ENCODE measurements around the gene VPS11. TPM values are rescaled to one million over a fixed set of nuclear protein-coding genes. Genes with fewer than 3 reads are reported as not detected.
"Not testable (repeated sequence)": the region's sequence is repeated elsewhere in the genome, so short reads cannot be mapped to it uniquely, and the experiment has no call there.

Gene VPS11
- total RNA-seq, 1 donor from 2014 or later = 30.7 TPM

GRCh38 chr11:119056421-119056999 lies 11.1 kb upstream of the VPS11 start:
- TF ChIP-seq CTCF (IDR thresholded peaks at IDR 0.05; ENCODE audit: insufficient read depth, low read length, poor library complexity, severe bottlenecking) = no peak
- no peak for DNase-seq (ENCODE audit: low read depth)
- peaks cover 1% of the 10 kb centered on the region for H3K36me3 ChIP-seq (ENCODE audit: control insufficient read depth, insufficient read depth, low read length)
- no peaks in the 10 kb centered on the region for H3K27me3 ChIP-seq (ENCODE audit: control insufficient read depth, insufficient read depth, low read length)
- H3K4me3 ChIP-seq (ENCODE audit: low read depth, low read length) = peak overlapping the region; percentile 74

- peak within 1 kb of the TSS; percentile 83 for H3K4me3 ChIP-seq (ENCODE audit: low read depth, low read length)
- no peaks in the 10 kb centered on the region for H3K36me3 ChIP-seq (ENCODE audit: control insufficient read depth, insufficient read depth, low read length)
- no peaks in the 10 kb centered on the region for H3K27me3 ChIP-seq (ENCODE audit: control insufficient read depth, insufficient read depth, low read length)
- peak; percentile 41 for TF ChIP-seq CTCF (IDR thresholded peaks at IDR 0.05; ENCODE audit: insufficient read depth, low read length, poor library complexity, severe bottlenecking)
- DNase-seq (ENCODE audit: low read depth) = peak; percentile 83
Observed at GRCh38 chr11:119057000-119057769, 10.4 kb upstream of the VPS11 start, which contains the start of gene HYOU1. HYOU1 (minus strand) TSS chr11:119057205; CDS start chr11:119056160, 1,045 bp downstream.

GRCh38 chr11:119059128-119059527 lies 8.5 kb upstream of the VPS11 start:
- H3K27me3 ChIP-seq (ENCODE audit: control insufficient read depth, insufficient read depth, low read length); DNase-seq (ENCODE audit: low read depth); H3K4me3 ChIP-seq (ENCODE audit: low read depth, low read length); H3K36me3 ChIP-seq (ENCODE audit: control insufficient read depth, insufficient read depth, low read length): not testable (repeated sequence)

GRCh38 chr11:119061256-119061655 lies 6.4 kb upstream of the VPS11 start:
- H3K36me3 ChIP-seq (ENCODE audit: control insufficient read depth, insufficient read depth, low read length) = no peaks in the 10 kb centered on the region
- no peak for TF ChIP-seq CTCF (IDR thresholded peaks at IDR 0.05; ENCODE audit: insufficient read depth, low read length, poor library complexity, severe bottlenecking)
- no peaks in the 10 kb centered on the region for H3K27me3 ChIP-seq (ENCODE audit: control insufficient read depth, insufficient read depth, low read length)
- no peak for DNase-seq (ENCODE audit: low read depth)
- no peak overlapping the region for H3K4me3 ChIP-seq (ENCODE audit: low read depth, low read length)

- Histone ChIP-seq H3K36me3 (ENCODE audit: control insufficient read depth, insufficient read depth, low read length) (no peaks in the 10 kb centered on the region), H3K4me3 (ENCODE audit: low read depth, low read length) (no peak overlapping the region), H3K27me3 (ENCODE audit: control insufficient read depth, insufficient read depth, low read length) (no peaks in the 10 kb centered on the region)
- no peak for TF ChIP-seq CTCF (IDR thresholded peaks at IDR 0.05; ENCODE audit: insufficient read depth, low read length, poor library complexity, severe bottlenecking)
- DNase-seq (ENCODE audit: low read depth) = no peak
Observed at GRCh38 chr11:119062779-119063178, 4.8 kb upstream of the VPS11 start.

- H3K4me3 ChIP-seq (ENCODE audit: low read depth, low read length) = no peak overlapping the region
- no peaks in the 10 kb centered on the region for H3K27me3 ChIP-seq (ENCODE audit: control insufficient read depth, insufficient read depth, low read length)
- no peak for DNase-seq (ENCODE audit: low read depth)
- TF ChIP-seq CTCF (IDR thresholded peaks at IDR 0.05; ENCODE audit: insufficient read depth, low read length, poor library complexity, severe bottlenecking) = peak; percentile 47
- no peaks in the 10 kb centered on the region for H3K36me3 ChIP-seq (ENCODE audit: control insufficient read depth, insufficient read depth, low read length)
Observed at GRCh38 chr11:119065369-119065768, 2.2 kb upstream of the VPS11 start.
